ENCODE measurements around the gene CDK5RAP3. TPM values are rescaled to one million over a fixed set of nuclear protein-coding genes. Genes with fewer than 3 reads are reported as not detected.
A peak's percentile ranks its signal among the peaks of the same experiment; 100 is the strongest.

Gene CDK5RAP3
- total and polyA plus RNA-seq, 2 of the 13 experiments (the other 11 are each of a cell fraction or from before 2014, with no cell fraction given), result 128 to 154 TPM

GRCh38 chr17:47952171-47953021 lies 18.5 kb upstream of the CDK5RAP3 start (continued):
- TF ChIP-seq SIX1 (CRISPR knock-in tag; IDR thresholded peaks at IDR 0.05; ENCODE audit: borderline replicate concordance), result no peak
- 0 out of 2 replicates have a peak, but pooled peaks have one; percentile 43 for TF ChIP-seq GZF1 (CRISPR knock-in tag; IDR thresholded peaks at IDR 0.05)
- peak; percentile 81; the same call in 1 of the 2 replicates for TF ChIP-seq DPF2 (CRISPR knock-in tag; IDR thresholded peaks at IDR 0.05; ENCODE audit: borderline replicate concordance, low read depth)
- TF ChIP-seq GPBP1L1 (CRISPR knock-in tag; IDR thresholded peaks at IDR 0.05), result no peak
- peak; percentile 44; the same call in 1 of the 2 replicates for TF ChIP-seq TRIM24 (CRISPR knock-in tag; IDR thresholded peaks at IDR 0.05)
- no peak for TF ChIP-seq ZBTB46 (CRISPR knock-in tag; IDR thresholded peaks at IDR 0.05; ENCODE audit: borderline replicate concordance)
- no peak for TF ChIP-seq ZNF468 (CRISPR knock-in tag; IDR thresholded peaks at IDR 0.05)
- no peak for TF ChIP-seq ZNF451 (CRISPR knock-in tag; IDR thresholded peaks at IDR 0.05)
- no peak for TF ChIP-seq EHMT2 (IDR thresholded peaks at IDR 0.05; ENCODE audit: borderline replicate concordance, low read depth, low read length)
- TF ChIP-seq SIN3A (IDR thresholded peaks at IDR 0.05; ENCODE audit: borderline replicate concordance, low read depth, low read length), result no peak
- no peak for TF ChIP-seq SMARCE1 (IDR thresholded peaks at IDR 0.05; ENCODE audit: borderline replicate concordance)
- no peak for TF ChIP-seq KLF9 (CRISPR knock-in tag; IDR thresholded peaks at IDR 0.05; ENCODE audit: low read depth)
- peak; percentile 62; the same call in 1 of the 2 replicates for TF ChIP-seq SOX5 (CRISPR knock-in tag; IDR thresholded peaks at IDR 0.05; ENCODE audit: borderline replicate concordance)
- no peak for TF ChIP-seq NPAS2 (CRISPR knock-in tag; IDR thresholded peaks at IDR 0.05; ENCODE audit: borderline replicate concordance)
- TF ChIP-seq ATF7 (IDR thresholded peaks at IDR 0.05), result no peak
- TF ChIP-seq ATF7 (CRISPR knock-in tag; IDR thresholded peaks at IDR 0.05), result no peak
- no peak for TF ChIP-seq ZNF891 (CRISPR knock-in tag; IDR thresholded peaks at IDR 0.05)
- no peak for TF ChIP-seq SRY (CRISPR knock-in tag; IDR thresholded peaks at IDR 0.05)
- 0 out of 2 replicates have a peak, but pooled peaks have one; percentile 28 for TF ChIP-seq ZFY (CRISPR knock-in tag; IDR thresholded peaks at IDR 0.05)
- peak; percentile 90 for TF ChIP-seq ZEB1 (IDR thresholded peaks at IDR 0.05; ENCODE audit: insufficient replicate concordance, low read depth)
- no peak for TF ChIP-seq YY1 (IDR thresholded peaks at IDR 0.05; ENCODE audit: insufficient read depth, insufficient replicate concordance, low read depth, low read length)
- TF ChIP-seq HCFC1 (IDR thresholded peaks at IDR 0.05; ENCODE audit: low read depth, low read length), result no peak
- TF ChIP-seq NCOA2 (CRISPR knock-in tag; IDR thresholded peaks at IDR 0.05), result peak; percentile 64
- TF ChIP-seq ZNF670 (CRISPR knock-in tag; IDR thresholded peaks at IDR 0.05; ENCODE audit: borderline replicate concordance), result peak; percentile 83
- peak; percentile 87; the same call in 1 of the 2 replicates for TF ChIP-seq ZNF792 (CRISPR knock-in tag; IDR thresholded peaks at IDR 0.05)
- no peak for TF ChIP-seq RBM22 (optimal IDR thresholded peaks at IDR 0.05; ENCODE audit: low read length)
- no peak for TF ChIP-seq SMYD3 (CRISPR knock-in tag; IDR thresholded peaks at IDR 0.05)
- no peak for TF ChIP-seq ZNF253 (CRISPR knock-in tag; IDR thresholded peaks at IDR 0.05; ENCODE audit: borderline replicate concordance)
- peak; percentile 53 for TF ChIP-seq NR2F6 (IDR thresholded peaks at IDR 0.05)
- TF ChIP-seq NR2F6 (CRISPR knock-in tag; IDR thresholded peaks at IDR 0.05), result peak; percentile 83
- peak; percentile 60; the same call in 1 of the 2 replicates for TF ChIP-seq ZNF232 (CRISPR knock-in tag; IDR thresholded peaks at IDR 0.05; ENCODE audit: borderline replicate concordance)
